Anterior cingulate cortex (tissue), 58 donors: ENCODE measurements around the gene ZSWIM1.
"Not testable (repeated sequence)": the region's sequence is repeated elsewhere in the genome, so short reads cannot be mapped to it uniquely, and the experiment has no call there.

Experiments
- DNase-seq, 58 donors: peaks; one replicate each; lab custom pipeline; 2025; lab: John Stamatoyannopoulos, UW

Gene ZSWIM1

DNA sequence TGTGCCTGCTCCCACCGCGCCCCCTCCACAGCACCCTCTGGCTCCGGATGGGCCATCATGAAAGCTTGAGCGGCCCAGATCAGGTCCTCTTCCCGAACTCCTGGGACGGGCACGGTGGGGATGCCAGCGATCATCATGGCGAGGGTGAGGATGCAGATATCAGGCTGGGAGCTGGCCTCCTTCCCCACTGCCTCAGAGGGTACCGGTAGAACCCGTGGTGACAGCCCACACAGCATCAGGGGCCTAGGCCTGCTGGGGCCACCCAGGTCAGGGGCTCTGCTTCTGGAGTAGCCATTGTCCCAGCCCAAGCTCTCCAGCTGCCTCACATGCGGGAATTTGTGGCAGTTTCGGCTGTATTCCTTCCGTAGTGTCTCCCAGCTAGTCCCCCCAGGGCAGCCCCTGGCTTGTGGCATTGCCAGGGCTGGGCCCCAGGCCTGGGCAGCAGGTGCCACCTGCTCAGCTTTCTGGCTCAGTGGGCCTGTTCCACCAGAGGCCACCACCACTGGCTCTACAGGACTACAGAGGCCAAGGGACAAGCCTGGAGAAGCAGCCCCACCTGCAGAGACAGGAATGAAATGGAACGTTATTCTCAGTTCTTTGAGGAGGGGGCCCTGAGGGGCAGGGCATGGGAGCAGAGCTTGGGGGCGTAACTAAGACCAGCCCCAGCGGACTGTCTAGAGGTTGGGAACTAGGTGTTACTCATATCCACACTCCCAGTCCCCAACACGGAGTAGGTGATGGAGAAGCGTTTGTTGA is 5.7 kb downstream of the ZSWIM1 start:
- no peak for DNase-seq

DNA sequence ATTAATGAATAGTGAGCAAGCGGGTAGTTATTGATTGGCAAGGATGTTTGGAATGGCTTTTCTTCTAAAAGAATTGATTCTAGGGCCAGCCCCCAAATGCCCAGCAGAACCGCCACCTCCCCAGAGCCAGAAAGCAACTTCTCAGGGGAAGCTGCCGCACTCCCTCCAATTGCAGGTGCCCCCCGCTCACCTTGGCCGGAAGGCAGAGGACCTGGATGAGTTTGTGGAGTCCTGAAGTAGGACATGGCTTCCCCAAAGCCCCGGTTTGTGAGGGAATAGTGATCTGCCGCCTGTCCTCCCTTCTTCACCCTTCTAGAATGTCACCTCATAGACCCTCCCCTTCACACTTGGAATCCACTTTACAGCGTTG is 6.3 kb downstream of the ZSWIM1 start, which contains the start of gene SPATA25:
Gene SPATA25, minus strand, starts transcription at position 277 of the 370 bp plus-strand sequence. Its CDS starts 32 bp downstream, at position 245.
- no peak for DNase-seq

DNA sequence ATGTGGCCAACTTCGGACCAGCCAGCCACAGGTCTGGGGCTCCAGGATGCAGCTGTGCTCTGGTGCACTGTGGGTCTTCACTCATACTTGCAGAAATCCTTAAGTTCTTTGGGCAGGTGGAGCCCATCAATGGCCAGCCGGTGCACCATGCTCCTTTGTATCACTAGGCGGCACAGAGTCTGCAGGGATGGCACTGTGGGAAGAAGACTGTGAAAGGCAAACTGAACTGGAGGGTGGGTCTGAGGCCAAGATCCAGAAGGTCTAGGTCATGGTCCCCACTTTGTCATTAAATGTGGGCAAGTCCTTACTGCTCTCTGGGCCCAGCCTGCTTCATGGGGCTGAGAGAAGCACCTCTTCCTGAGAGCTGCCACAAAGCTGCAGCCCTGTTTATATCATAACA is 7.7 kb downstream of the ZSWIM1 start:
- no peak for DNase-seq

DNA sequence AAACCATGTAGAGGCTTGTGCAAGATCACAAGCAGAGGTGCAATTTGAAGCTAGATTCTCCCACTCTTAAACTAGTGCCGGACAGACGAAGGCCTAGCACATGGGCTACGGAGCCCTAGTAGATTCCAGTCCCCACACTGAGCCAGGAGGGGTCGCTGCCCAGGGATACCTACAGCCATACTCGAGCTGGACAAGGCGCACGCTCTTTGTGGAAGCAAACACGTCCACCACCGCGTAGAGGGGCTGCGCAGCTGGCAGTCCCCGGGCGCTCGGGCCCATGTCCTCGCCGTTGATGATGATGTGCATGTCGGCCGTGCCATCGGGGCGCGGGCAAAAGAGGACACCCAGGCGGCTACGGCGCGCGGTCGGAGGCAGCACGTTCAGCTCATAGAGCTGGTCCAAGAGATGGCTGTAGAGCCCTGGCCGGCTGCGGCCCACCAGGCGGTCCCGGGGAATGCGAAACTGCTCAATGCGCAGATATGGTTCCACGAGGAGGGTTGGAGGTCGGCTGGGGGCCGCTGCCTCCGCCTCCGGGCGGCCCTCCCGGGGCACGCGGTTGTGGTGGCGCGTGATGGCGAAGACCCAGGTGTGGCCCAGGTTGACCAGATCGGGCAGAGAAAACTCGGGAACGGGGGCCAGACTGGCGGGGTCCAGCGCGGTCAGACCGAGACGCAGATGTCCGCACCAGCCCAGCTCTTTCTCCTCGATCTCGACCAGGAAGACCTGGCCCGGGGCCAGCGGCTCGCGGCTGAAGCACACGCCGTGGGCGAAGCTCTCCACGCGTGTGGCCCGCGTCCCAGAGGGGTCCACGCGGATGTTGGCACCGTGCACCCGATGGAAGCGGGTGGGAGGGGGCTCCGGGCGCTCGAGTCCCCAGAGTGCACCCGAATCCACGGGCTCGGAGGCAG is 9.3 kb downstream of the ZSWIM1 start:
- DNase-seq, result peak in 53 of 58 donors; percentile 8 to 74 (median 49)

DNA sequence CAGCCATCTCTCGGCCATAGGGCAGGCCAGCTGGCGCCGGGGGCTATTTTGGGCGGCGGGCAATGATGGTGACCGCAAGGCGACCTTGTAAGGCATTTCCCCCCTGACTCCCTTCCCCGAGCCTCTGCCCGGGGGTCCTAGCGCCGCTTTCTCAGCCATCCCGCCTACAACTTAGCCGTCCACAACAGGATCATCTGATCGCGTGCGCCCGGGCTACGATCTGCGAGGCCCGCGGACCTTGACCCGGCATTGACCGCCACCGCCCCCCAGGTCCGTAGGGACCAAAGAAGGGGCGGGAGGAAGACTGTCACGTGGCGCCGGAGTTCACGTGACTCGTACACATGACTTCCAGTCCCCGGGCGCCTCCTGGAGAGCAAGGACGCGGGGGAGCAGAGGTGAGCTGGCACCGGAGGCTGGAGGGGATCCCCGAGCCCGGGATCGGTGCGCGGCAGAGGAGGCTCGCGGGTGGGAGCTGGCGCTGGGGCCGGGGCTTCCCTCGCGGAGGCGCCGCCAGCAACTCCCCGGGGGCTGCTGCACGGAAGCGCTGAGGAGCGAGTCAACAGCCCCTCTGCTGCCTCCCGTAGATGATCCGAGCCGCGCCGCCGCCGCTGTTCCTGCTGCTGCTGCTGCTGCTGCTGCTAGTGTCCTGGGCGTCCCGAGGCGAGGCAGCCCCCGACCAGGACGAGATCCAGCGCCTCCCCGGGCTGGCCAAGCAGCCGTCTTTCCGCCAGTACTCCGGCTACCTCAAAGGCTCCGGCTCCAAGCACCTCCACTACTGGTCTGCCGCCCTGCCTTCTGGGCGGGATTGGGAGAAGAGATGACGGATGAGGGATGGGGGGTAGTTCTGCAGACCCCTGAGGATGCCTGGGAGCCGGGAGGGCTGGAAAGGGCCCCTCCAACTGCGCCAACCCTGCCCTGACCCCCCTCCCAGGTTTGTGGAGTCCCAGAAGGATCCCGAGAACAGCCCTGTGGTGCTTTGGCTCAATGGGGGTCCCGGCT is 10.3 kb downstream of the ZSWIM1 start, which contains the start of the genes CTSA and NEURL2:
Gene CTSA, plus strand, starts transcription at position 351 of the 999 bp plus-strand sequence. Its CDS starts 234 bp downstream, at position 585.
Gene NEURL2, minus strand, starts transcription at position 224 of the 999 bp plus-strand sequence. Its CDS starts 217 bp downstream, at position 7.
- DNase-seq, result peak; percentile 31 to 95 (median 86)

DNA sequence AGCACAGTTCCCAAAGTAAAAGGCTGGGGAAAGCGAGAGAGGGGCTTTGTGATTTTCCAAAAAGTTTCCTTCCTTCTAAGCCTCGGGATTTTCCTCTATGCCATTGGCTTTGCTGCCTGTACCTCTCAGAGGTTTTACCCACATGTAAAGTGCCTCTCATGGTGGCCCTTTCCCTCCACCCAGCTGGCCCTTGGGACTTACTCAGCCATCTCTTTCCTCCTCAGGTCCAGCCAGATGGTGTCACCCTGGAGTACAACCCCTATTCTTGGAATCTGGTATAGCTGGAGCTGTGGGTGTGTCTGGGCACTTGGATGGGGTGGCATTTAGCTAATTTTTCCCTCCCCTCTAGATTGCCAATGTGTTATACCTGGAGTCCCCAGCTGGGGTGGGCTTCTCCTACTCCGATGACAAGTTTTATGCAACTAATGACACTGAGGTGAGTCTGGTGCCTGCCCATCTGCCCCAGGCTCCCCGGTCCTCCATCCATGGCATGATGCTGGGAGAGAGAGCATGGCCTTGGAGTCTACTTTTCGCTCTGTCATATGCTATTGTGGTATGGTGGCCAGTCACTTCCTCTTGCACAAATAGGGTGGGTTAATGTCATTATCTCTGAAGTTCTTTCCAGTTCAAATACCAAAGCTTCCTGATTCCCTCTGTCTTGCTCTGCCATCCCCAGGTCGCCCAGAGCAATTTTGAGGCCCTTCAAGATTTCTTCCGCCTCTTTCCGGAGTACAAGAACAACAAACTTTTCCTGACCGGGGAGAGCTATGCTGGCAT is 11.2 kb downstream of the ZSWIM1 start:
- peak in 1 of 58 donors; percentile 8 for DNase-seq

DNA sequence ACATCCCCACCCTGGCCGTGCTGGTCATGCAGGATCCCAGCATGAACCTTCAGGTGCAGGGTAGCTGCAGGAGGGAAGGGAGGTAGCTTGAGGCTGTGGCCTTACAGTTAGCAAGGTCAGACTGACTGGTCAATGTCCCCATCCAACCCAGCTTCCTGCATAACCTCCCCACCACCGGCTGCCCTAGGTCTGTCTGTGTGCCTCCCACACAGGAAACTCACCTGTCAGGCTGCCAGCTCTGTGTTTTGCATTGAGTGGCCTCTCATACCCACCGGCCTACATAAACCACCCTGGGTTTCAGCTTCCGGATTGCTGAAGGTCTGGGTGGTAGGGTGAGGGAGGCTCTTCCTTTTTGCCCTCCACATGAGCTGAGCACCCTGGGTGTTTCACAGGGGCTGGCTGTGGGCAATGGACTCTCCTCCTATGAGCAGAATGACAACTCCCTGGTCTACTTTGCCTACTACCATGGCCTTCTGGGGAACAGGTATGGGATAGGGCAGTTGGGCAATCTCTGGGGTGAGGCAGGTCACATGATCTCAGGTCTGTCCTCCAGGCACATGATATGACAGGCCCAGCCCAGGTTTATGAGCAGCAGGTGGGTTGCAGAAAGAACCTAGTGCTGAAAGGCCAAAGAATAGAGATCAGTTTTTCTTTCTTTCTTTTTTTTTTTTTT is 11.9 kb downstream of the ZSWIM1 start:
- no peak for DNase-seq

DNA sequence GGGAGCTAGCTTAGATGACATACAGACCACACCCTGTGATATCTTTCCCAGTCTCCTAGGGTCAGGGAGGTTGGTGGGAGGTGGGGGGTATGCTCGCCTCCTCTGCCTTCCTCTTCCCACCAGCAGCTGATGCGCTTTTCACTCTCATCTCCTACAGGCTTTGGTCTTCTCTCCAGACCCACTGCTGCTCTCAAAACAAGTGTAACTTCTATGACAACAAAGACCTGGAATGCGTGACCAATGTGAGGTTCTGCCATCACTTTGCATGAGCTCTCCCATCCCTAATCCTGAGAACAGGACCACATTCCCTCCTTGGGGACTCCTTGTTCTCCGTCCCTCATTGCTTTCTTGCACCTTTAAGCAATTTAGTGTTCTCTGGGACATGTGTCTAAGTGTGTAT is 12.8 kb downstream of the ZSWIM1 start:
- DNase-seq, result no peak

GRCh38 chr20:45894797-45895196 is 13.8 kb downstream of the ZSWIM1 start:
- DNase-seq, result no peak

DNA sequence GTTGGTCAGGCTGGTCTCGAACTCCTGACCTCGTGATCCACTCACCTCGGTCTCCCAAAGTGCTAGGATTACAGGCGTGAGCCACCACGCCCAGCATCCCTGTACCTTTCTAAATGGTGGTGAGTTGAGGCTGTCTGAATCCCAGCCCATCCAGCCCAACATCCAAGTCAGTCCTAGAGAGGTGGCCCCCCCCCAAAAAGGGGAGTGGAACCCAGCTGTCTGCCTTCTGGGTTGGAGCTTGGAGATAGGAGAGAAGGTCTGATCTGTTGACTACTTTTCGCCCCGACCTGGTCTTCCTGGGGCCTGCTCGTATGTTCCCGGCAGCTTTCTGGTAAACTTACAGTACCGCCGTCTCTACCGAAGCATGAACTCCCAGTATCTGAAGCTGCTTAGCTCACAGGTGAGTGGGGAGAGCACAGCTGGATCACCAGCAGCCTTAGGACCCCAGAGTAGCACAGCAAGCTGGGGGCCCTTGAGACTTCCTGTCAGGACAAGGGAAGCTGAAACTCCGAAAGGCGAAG is 15.7 kb downstream of the ZSWIM1 start:
- no peak for DNase-seq

DNA sequence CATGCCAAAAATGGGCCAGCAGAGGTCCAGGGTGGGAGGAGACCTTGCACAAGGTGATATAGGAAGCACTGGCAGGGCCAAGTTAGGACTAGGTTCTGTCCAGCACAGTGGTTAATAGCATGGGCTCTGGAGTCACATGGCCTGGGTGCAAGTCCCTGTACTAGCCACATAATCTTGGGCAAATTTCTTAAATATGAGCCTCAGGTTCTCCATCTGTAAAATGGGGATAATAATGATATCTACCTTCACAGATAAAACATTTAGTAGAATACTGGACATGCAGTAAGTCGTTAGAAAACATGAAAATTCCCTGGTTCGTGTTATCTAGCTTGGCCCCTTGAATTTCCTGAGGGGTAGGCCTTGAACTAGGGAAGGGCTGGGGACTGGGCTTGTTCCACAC is 16.3 kb downstream of the ZSWIM1 start:
- no peak for DNase-seq

DNA sequence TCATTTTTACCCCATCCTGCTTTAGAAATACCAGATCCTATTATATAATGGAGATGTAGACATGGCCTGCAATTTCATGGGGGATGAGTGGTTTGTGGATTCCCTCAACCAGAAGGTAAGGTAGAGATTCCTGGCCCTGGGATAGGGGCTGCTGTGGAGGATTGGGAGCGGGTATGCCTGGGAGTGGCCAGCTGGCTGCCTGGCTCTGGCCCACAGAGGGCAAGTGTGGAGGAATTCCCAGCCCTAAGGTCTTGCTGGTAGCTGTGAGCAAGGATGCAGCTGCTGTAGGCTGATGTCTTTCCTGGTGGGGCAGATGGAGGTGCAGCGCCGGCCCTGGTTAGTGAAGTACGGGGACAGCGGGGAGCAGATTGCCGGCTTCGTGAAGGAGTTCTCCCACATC is 16.7 kb downstream of the ZSWIM1 start:
- DNase-seq, result no peak

GRCh38 chr20:45898285-45898684 is 17.3 kb downstream of the ZSWIM1 start:
- no peak for DNase-seq

DNA sequence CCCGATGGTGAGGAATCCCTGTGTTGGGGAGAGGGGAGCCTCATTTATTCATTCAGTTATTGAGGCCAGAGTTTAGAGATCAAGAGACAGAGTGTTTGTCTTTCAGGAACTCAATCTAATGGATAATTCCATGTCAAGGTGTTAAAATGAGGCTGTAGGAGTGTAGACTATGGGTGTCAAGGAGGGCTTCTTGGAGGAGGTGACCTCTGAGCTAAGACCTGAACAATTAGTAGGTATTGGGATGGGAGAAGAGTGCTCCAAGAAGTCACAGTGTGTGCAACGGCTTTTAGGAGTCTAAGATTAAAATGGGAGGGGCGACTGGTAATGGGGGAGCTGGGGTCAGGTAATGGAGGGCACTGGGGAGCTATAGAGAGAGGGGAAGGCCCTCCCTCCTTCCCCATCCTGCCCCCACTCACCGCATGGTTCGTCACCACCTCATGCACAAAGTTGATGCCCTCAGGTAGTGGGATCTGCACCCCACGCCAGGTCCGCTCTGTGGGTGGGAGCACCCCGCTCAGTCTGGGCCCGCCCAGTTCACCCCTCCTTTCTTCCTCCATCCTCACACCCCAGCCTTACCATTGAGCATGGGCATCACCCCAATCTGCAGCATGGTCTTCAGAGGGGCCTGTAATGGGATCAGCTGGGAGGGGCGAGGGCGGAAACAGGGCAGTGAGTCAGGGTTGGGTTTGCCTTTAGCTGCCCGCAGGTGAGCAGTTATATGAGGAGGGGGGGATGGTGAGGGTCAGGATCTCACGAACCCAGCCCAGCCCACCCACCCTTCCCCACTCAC is 18.2 kb downstream of the ZSWIM1 start:
- no peak for DNase-seq

GRCh38 chr20:45901332-45901731 is 20.3 kb downstream of the ZSWIM1 start:
- not testable (repeated sequence) for DNase-seq

- DNase-seq, result no peak
Observed at GRCh38 chr20:45902199-45902701, 21.2 kb downstream of the ZSWIM1 start.
